Caco-2 (cell line): ENCODE data around the gene HIF1A. TPM values are rescaled to one million over a fixed set of nuclear protein-coding genes. Genes with fewer than 3 reads are reported as not detected.

Source experiments
- BruUV-seq: library from RNA; stranded (reverse); fragments of 400-500 nt; replicated peaks from 2 replicates; lab custom pipeline; 2021; lab: Mats Ljungman, UMichigan
- CTCF ChIA-PET: fragments of 300-600 bp; sonication (Branson Sonifier 250); formaldehyde crosslinking; loops from one replicate; lab custom pipeline; 2022; ENCODE audit warnings: antibody characterized with exemption; lab: Charles Lee
- POLR2A ChIA-PET: fragments of 300-600 bp; sonication (Branson Sonifier 250); formaldehyde crosslinking; loops from one replicate; lab custom pipeline; 2022; ENCODE audit warnings: antibody characterized with exemption; lab: Charles Lee
- DNase-seq, 2 experiments: peaks; one replicate each; pipeline versions ENCODE4 v3.0.0 to v3.0.0-alpha.2; 2020 to 2022
- H3K27me3 ChIP-seq: replicated peaks from 2 replicates; pipeline ENCODE4 v1.6.0; 2011; ENCODE audit warnings: low read length; ENCODE audit not compliant: control insufficient read depth, insufficient read depth
- H3K36me3 ChIP-seq: 2 replicates; pipeline ENCODE4 v1.5.1; 2011; ENCODE audit warnings: low read length; ENCODE audit not compliant: control insufficient read depth, insufficient read depth
- H3K4me1 ChIP-seq: fragments of 250-450 bp; sonication (Bioruptor Pico); 2 replicates; pipeline ENCODE4 v1.5.1; 2020; ENCODE audit warnings: mild to moderate bottlenecking
- H3K4me3 ChIP-seq: 2 replicates; pipeline ENCODE4 v1.5.1; 2011; ENCODE audit warnings: low read depth, mild to moderate bottlenecking, control low read depth, low read length
- H3K9me3 ChIP-seq: fragments of 250-450 bp; sonication (Bioruptor Pico); 2 replicates; pipeline ENCODE4 v1.5.1; 2020; ENCODE audit warnings: mild to moderate bottlenecking, moderate library complexity
- H3K27ac Mint-ChIP-seq: one replicate; pipeline ENCODE4 v1.8.0; 2022; ENCODE audit warnings: mixed read lengths; ENCODE audit not compliant: unreplicated experiment
- H3K27me3 Mint-ChIP-seq: one replicate; pipeline ENCODE4 v1.8.0; 2022; ENCODE audit warnings: mixed read lengths; ENCODE audit not compliant: insufficient read depth, unreplicated experiment
- H3K36me3 Mint-ChIP-seq: one replicate; pipeline ENCODE4 v1.8.0; 2022; ENCODE audit warnings: mild to moderate bottlenecking, mixed read lengths; ENCODE audit not compliant: insufficient read depth, unreplicated experiment
- H3K4me1 Mint-ChIP-seq: one replicate; pipeline ENCODE4 v1.8.0; 2022; ENCODE audit warnings: low read depth, mixed read lengths; ENCODE audit not compliant: unreplicated experiment
- H3K4me3 Mint-ChIP-seq: one replicate; pipeline ENCODE4 v1.8.0; 2022; ENCODE audit warnings: mild to moderate bottlenecking, moderate library complexity, mixed read lengths; ENCODE audit not compliant: unreplicated experiment
- H3K9me3 Mint-ChIP-seq: one replicate; pipeline ENCODE4 v1.8.0; 2022; ENCODE audit warnings: mixed read lengths; ENCODE audit not compliant: unreplicated experiment
- intact Hi-C: fragments of 100-400 bp; cut with micrococcal nuclease; formaldehyde crosslinking; loops from one replicate; pipeline ENCODE4 v1.10.0; 2022; ENCODE audit not compliant: unreplicated experiment
- total RNA-seq: library from RNA; stranded (reverse); gene quantifications from 2 replicates; pipeline ENCODE4 v1.2.3, GENCODE V29; 2022
- TF ChIP-seq, protein P1 (sequence below), 2 experiments: fragments of 200-600 bp in 1 of 2; IDR thresholded peaks; 1 replicate in 1 of 2; 2 replicates in 1 of 2; pipeline versions ENCODE4 v1.5.1 to v1.8.0; 2011 to 2022; ENCODE audit warnings: antibody characterized with exemption in 1 of 2, control low read depth in 1 of 2, inconsistent platforms in 1 of 2, low read depth in 1 of 2, low read length in 1 of 2, mild to moderate bottlenecking in 1 of 2, moderate library complexity in 1 of 2; ENCODE audit not compliant: insufficient read depth in 1 of 2, severe bottlenecking in 1 of 2, unreplicated experiment in 1 of 2

HIF1A gene
- total RNA-seq, 1 experiment from 2014 or later, result 127 TPM

DNA sequence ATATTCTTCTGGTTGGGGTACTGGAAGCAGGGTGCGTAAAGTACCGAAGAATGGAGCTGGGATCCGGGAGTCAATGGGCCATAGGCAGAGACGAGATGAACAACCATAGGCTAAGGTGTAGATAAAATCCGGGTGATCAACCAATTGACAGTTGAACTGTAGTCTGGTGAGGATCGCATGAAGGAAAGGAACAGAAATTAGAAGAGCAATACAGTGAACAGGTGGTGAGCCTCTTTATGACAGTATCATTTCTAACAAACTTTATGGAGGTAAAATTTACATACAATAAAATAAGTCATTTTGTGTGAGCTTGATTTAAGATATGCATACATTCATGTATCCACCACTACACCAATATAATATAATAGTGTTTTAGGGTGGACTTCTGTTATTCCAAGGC lies 13.9 kb upstream of the HIF1A start:
- H3K4me1 Mint-ChIP-seq, result no peaks in the 10 kb centered on the region
- Histone ChIP-seq H3K4me3 (no peak overlapping the region), H3K36me3 (no peaks in the 10 kb centered on the region), H3K9me3 (no peaks in the 10 kb centered on the region), H3K4me1 (no peaks in the 10 kb centered on the region), H3K27me3 (no peaks in the 10 kb centered on the region)
- H3K9me3 Mint-ChIP-seq, result no peaks in the 10 kb centered on the region
- no peak overlapping the region for H3K4me3 Mint-ChIP-seq
- H3K27ac Mint-ChIP-seq, result no peak overlapping the region
- no TSS peak for BruUV-seq
- H3K36me3 Mint-ChIP-seq, result no peaks in the 10 kb centered on the region
- H3K27me3 Mint-ChIP-seq, result no peaks in the 10 kb centered on the region
- CTCF ChIA-PET, result no interaction called here
- POLR2A ChIA-PET, result interaction anchor here (0.5 kb wide), 1 partner anchor 66 kb away, joined by 4 read pairs; no protein-coding TSS in a partner anchor
- intact Hi-C loops, result no loop called here
- no peak for DNase-seq
- TF ChIP-seq, protein P1, sequence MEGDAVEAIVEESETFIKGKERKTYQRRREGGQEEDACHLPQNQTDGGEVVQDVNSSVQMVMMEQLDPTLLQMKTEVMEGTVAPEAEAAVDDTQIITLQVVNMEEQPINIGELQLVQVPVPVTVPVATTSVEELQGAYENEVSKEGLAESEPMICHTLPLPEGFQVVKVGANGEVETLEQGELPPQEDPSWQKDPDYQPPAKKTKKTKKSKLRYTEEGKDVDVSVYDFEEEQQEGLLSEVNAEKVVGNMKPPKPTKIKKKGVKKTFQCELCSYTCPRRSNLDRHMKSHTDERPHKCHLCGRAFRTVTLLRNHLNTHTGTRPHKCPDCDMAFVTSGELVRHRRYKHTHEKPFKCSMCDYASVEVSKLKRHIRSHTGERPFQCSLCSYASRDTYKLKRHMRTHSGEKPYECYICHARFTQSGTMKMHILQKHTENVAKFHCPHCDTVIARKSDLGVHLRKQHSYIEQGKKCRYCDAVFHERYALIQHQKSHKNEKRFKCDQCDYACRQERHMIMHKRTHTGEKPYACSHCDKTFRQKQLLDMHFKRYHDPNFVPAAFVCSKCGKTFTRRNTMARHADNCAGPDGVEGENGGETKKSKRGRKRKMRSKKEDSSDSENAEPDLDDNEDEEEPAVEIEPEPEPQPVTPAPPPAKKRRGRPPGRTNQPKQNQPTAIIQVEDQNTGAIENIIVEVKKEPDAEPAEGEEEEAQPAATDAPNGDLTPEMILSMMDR (IDR thresholded peaks at IDR 0.05; ENCODE audit: insufficient read depth in 1 of 2, low read depth in 1 of 2, low read length in 1 of 2, severe bottlenecking in 1 of 2, unreplicated experiment in 1 of 2), result no peak

DNA sequence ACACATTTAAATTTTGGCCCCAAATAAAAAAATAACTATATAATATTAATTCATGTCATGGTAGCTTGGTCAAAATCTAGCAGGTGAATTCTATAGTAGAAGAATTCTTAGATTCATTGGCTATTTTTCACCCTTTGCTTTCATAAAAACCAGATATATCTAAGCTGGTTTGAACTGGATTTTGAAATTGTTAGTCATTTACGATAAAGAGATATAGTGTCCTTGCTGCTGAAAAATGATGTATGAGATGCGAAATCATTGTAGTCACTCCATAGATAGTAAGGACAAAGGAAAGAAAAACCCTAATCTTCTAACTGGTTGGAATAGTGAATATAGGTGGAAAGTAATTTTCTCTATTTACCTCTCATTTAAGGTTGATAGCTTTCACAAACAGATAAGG lies 12.2 kb upstream of the HIF1A start:
- intact Hi-C loops, result no loop called here
- no TSS peak for BruUV-seq
- Histone ChIP-seq H3K36me3 (no peaks in the 10 kb centered on the region), H3K9me3 (no peaks in the 10 kb centered on the region), H3K27me3 (no peaks in the 10 kb centered on the region), H3K4me3 (no peak overlapping the region), H3K4me1 (no peaks in the 10 kb centered on the region)
- Mint-ChIP-seq H3K9me3 (no peaks in the 10 kb centered on the region), H3K36me3 (no peaks in the 10 kb centered on the region), H3K27me3 (no peaks in the 10 kb centered on the region), H3K4me3 (no peak overlapping the region), H3K4me1 (no peaks in the 10 kb centered on the region), H3K27ac (no peak overlapping the region)
- no peak for DNase-seq
- ChIA-PET POLR2A (no interaction called here), CTCF (no interaction called here)
- TF ChIP-seq, protein P1 (IDR thresholded peaks at IDR 0.05; ENCODE audit: insufficient read depth in 1 of 2, low read depth in 1 of 2, low read length in 1 of 2, severe bottlenecking in 1 of 2, unreplicated experiment in 1 of 2), result no peak

DNA sequence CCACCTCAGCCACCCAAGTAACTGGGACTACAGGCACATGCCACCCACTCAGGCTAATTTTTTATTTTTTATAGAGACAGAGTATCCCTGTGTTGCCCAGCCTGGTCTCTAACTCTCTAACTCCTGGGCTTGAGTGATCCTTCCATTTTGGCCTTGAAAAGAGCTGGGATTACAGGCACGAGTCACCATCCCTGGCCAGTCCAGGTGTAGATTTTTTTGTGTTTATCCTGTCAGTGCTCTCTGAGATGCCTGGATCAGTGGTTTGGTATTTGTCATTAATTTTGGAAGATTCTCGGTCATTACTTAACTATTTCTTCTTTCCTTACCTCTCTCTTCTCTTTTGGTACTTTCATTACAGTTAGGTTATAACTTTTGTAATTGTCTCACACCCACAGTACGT lies 5.3 kb upstream of the HIF1A start:
- Mint-ChIP-seq H3K36me3 (peaks cover 6% of the 10 kb centered on the region), H3K27ac (no peak overlapping the region), H3K9me3 (no peaks in the 10 kb centered on the region), H3K4me3 (no peak overlapping the region), H3K4me1 (no peaks in the 10 kb centered on the region), H3K27me3 (no peaks in the 10 kb centered on the region)
- Histone ChIP-seq H3K9me3 (0 out of 2 replicates have a peak, but pooled peaks cover 7% of the 10 kb centered on the region), H3K36me3 (no peaks in the 10 kb centered on the region), H3K4me1 (no peaks in the 10 kb centered on the region), H3K4me3 (no peak overlapping the region), H3K27me3 (no peaks in the 10 kb centered on the region)
- intact Hi-C loops, result no loop called here
- TF ChIP-seq, protein P1 (IDR thresholded peaks at IDR 0.05; ENCODE audit: insufficient read depth in 1 of 2, low read depth in 1 of 2, low read length in 1 of 2, severe bottlenecking in 1 of 2, unreplicated experiment in 1 of 2), result no peak
- ChIA-PET POLR2A (no interaction called here), CTCF (no interaction called here)
- no peak for DNase-seq
- no TSS peak for BruUV-seq
